OCI-LY3 (cell line): Measurements from ENCODE around the gene TEKT4.

Source experiments
- CTCF ChIP-seq: fragments of 200-600, 300-600 bp; sonication (generic); IDR thresholded peaks from 2 replicates; pipeline ENCODE4 v1.5.1; 2014; ENCODE audit warnings: antibody characterized with exemption, low read length, low read depth
- EZH2phosphoT487 ChIP-seq: fragments of 200-600 bp; shearing (Covaris generic); IDR thresholded peaks from 2 replicates; pipeline ENCODE4 v1.6.1; 2018; ENCODE audit warnings: antibody characterized with exemption, mixed run types, low read depth

- TF ChIP-seq EZH2phosphoT487, result no peak
- no peak for TF ChIP-seq CTCF
Observed at GRCh38 chr2:94873362-94874276, 2.4 kb downstream of the TEKT4 start.
